H9 (cell line): ENCODE results near the gene SHH. TPM values are rescaled to one million over a fixed set of nuclear protein-coding genes. Genes with fewer than 3 reads are reported as not detected.

Source experiments
- DNase-seq: peaks from one replicate; pipeline ENCODE4 v3.0.0-alpha.2; 2017
- H2AFZ ChIP-seq: one replicate; pipeline ENCODE4 v1.6.1; 2013; ENCODE audit warnings: mild to moderate bottlenecking, low read length, control low read depth, moderate library complexity
- H2AK5ac ChIP-seq: 2 replicates; pipeline ENCODE4 v1.6.1; 2013; ENCODE audit warnings: low read length, control low read depth, mixed read lengths; ENCODE audit not compliant: insufficient read length
- H2BK120ac ChIP-seq: one replicate; pipeline ENCODE4 v1.6.1; 2013; ENCODE audit warnings: low read depth, mild to moderate bottlenecking, low read length, control low read depth, inconsistent platforms; ENCODE audit not compliant: poor library complexity, severe bottlenecking
- H2BK12ac ChIP-seq: 2 replicates; pipeline ENCODE4 v1.6.1; 2013; ENCODE audit warnings: low read length, control low read depth, mixed read lengths, low read depth; ENCODE audit not compliant: insufficient read length
- H2BK15ac ChIP-seq: 2 replicates; pipeline ENCODE4 v1.6.1; 2013; ENCODE audit warnings: low read depth, low read length, control low read depth
- H2BK20ac ChIP-seq: one replicate; pipeline ENCODE4 v1.6.1; 2013; ENCODE audit warnings: low read depth, mild to moderate bottlenecking, low read length, control low read depth, inconsistent platforms; ENCODE audit not compliant: poor library complexity, severe bottlenecking
- H2BK5ac ChIP-seq: 2 replicates; pipeline ENCODE4 v1.6.1; 2013; ENCODE audit warnings: low read length, control low read depth, mixed read lengths; ENCODE audit not compliant: insufficient read length
- H3K14ac ChIP-seq: 2 replicates; pipeline ENCODE4 v1.6.1; 2013; ENCODE audit warnings: low read length, control low read depth; ENCODE audit not compliant: insufficient read depth
- H3K18ac ChIP-seq: 2 replicates; pipeline ENCODE4 v1.6.1; 2013; ENCODE audit warnings: low read depth, mild to moderate bottlenecking, mixed read lengths, low read length, control low read depth; ENCODE audit not compliant: insufficient read length
- H3K23ac ChIP-seq: 2 replicates; pipeline ENCODE4 v1.6.1; 2013; ENCODE audit warnings: low read length, control low read depth, mixed read lengths, low read depth; ENCODE audit not compliant: insufficient read length
- H3K23me2 ChIP-seq: 2 replicates; pipeline ENCODE4 v1.6.1; 2013; ENCODE audit warnings: low read depth, mild to moderate bottlenecking, mixed read lengths, low read length, control low read depth; ENCODE audit not compliant: insufficient read length, poor library complexity, severe bottlenecking
- H3K27ac ChIP-seq: 2 replicates; pipeline ENCODE4 v1.5.1; 2013; ENCODE audit warnings: low read length, control low read depth, mixed read lengths, low read depth; ENCODE audit not compliant: insufficient read length
- H3K27me3 ChIP-seq: 2 replicates; pipeline ENCODE4 v1.6.1; 2013; ENCODE audit warnings: low read length, control low read depth, inconsistent platforms; ENCODE audit not compliant: insufficient read depth
- H3K4ac ChIP-seq: 2 replicates; pipeline ENCODE4 v1.6.1; 2013; ENCODE audit warnings: low read depth, mild to moderate bottlenecking, control low read depth, inconsistent platforms, low read length, moderate library complexity
- H3K4me1 ChIP-seq: 2 replicates; pipeline ENCODE4 v1.6.1; 2013; ENCODE audit warnings: low read length, control low read depth, inconsistent platforms; ENCODE audit not compliant: insufficient read depth
- H3K4me2 ChIP-seq: 2 replicates; pipeline ENCODE4 v1.6.1; 2013; ENCODE audit warnings: low read length, control low read depth, mixed read lengths; ENCODE audit not compliant: insufficient read length, insufficient read depth
- H3K56ac ChIP-seq: 2 replicates; pipeline ENCODE4 v1.6.1; 2013; ENCODE audit warnings: low read depth, mild to moderate bottlenecking, mixed read lengths, low read length, control low read depth; ENCODE audit not compliant: insufficient read length
- H3K79me1 ChIP-seq: 2 replicates; pipeline ENCODE4 v1.6.1; 2013; ENCODE audit warnings: low read depth, mild to moderate bottlenecking, moderate library complexity, low read length, control low read depth, inconsistent platforms; ENCODE audit not compliant: insufficient read depth, poor library complexity, severe bottlenecking
- H3K79me2 ChIP-seq: 2 replicates; pipeline ENCODE4 v1.6.1; 2013; ENCODE audit warnings: low read length, control low read depth, inconsistent platforms; ENCODE audit not compliant: insufficient read depth
- H3K9ac ChIP-seq: 2 replicates; pipeline ENCODE4 v1.6.1; 2013; ENCODE audit warnings: low read length, control low read depth, mixed read lengths; ENCODE audit not compliant: insufficient read length; ENCODE audit errors: extremely low read depth
- H3K9me3 ChIP-seq: one replicate; pipeline ENCODE4 v1.6.1; 2013; ENCODE audit warnings: low read depth, low read length, inconsistent platforms; ENCODE audit not compliant: control insufficient read depth
- H3T11ph ChIP-seq: one replicate; pipeline ENCODE4 v1.6.1; 2013; ENCODE audit warnings: mild to moderate bottlenecking, low read length, control low read depth, inconsistent platforms
- H4K20me1 ChIP-seq: one replicate; pipeline ENCODE4 v1.6.1; 2013; ENCODE audit not compliant: control insufficient read depth, insufficient read length, insufficient read depth
- H4K5ac ChIP-seq: 2 replicates; pipeline ENCODE4 v1.6.1; 2013; ENCODE audit warnings: low read depth, mild to moderate bottlenecking, mixed read lengths, low read length, control low read depth; ENCODE audit not compliant: insufficient read length
- H4K8ac ChIP-seq: replicated peaks from 2 replicates; pipeline ENCODE4 v1.6.1; 2013; ENCODE audit warnings: low read length, control low read depth, mixed read lengths, low read depth; ENCODE audit not compliant: insufficient read length
- H4K91ac ChIP-seq: 2 replicates; pipeline ENCODE4 v1.6.1; 2013; ENCODE audit warnings: low read depth, mild to moderate bottlenecking, moderate library complexity, mixed read lengths, low read length, control low read depth; ENCODE audit not compliant: insufficient read length
- H3K27ac Mint-ChIP-seq, 3 experiments: 2 replicates in 2 of 3; 3 replicates in 1 of 3; pipeline ENCODE4 v1.8.0; 2020 to 2021; ENCODE audit warnings: mixed read lengths in 3 of 3, mild to moderate bottlenecking in 1 of 3, moderate library complexity in 1 of 3
- H3K27me3 Mint-ChIP-seq: 2 replicates; pipeline ENCODE4 v1.8.0; 2021; ENCODE audit warnings: low read depth, mild to moderate bottlenecking, moderate library complexity, mixed read lengths
- H3K36me3 Mint-ChIP-seq, 3 experiments: 2 replicates in 2 of 3; 3 replicates in 1 of 3; pipeline ENCODE4 v1.8.0; 2020 to 2021; ENCODE audit warnings: low read depth in 3 of 3, mixed read lengths in 3 of 3; ENCODE audit not compliant: insufficient read depth in 1 of 3
- H3K4me1 Mint-ChIP-seq, 2 experiments: 2 replicates each; pipeline ENCODE4 v1.8.0; 2020; ENCODE audit warnings: mixed read lengths in 2 of 2
- H3K4me3 Mint-ChIP-seq, 2 experiments: 2 replicates in 1 of 2; 3 replicates in 1 of 2; pipeline ENCODE4 v1.8.0; 2020 to 2021; ENCODE audit warnings: mild to moderate bottlenecking in 2 of 2, mixed read lengths in 2 of 2, moderate library complexity in 1 of 2
- H3K9me3 Mint-ChIP-seq, 2 experiments: 2 replicates in 1 of 2; 3 replicates in 1 of 2; pipeline ENCODE4 v1.8.0; 2020; ENCODE audit warnings: mild to moderate bottlenecking in 2 of 2, mixed read lengths in 2 of 2, moderate library complexity in 1 of 2
- WGBS: extraction: QIAGEN DNeasy Blood & Tissue Kit; methylation state at CpG from one replicate; pipeline ENCODE4 v1.1.7; 2013; ENCODE audit warnings: missing lambda C conversion rate, low lambda C conversion rate, mixed read lengths; ENCODE audit not compliant: insufficient read length; ENCODE audit errors: extremely low coverage; 5-methylcytosine and 5-hydroxymethylcytosine counted together
- total RNA-seq: library from RNA; stranded (reverse); gene quantifications from 2 replicates; pipeline ENCODE4 v1.2.1, GENCODE V29; 2021
- TF ChIP-seq, protein P1 (sequence below): fragments of 200-600 bp; sonication (generic); conservative IDR thresholded peaks from 3 replicates; pipeline ENCODE4 v1.8.0; 2021; ENCODE audit warnings: antibody characterized with exemption, mild to moderate bottlenecking

The SHH gene
- total RNA-seq, 1 experiment from 2014 or later = 0.07 TPM

- no peak overlapping the region for H3K56ac ChIP-seq
- no peak overlapping the region for H3K27ac Mint-ChIP-seq
- H4K91ac ChIP-seq = no peak overlapping the region
- no peak overlapping the region for H3K9ac ChIP-seq
- DNase-seq = no peak
- H2BK120ac ChIP-seq = no peak overlapping the region
- no peaks in the 10 kb centered on the region for H3K4me1 ChIP-seq
- H4K5ac ChIP-seq = no peak overlapping the region
- H3K9me3 ChIP-seq = no peaks in the 10 kb centered on the region
- H3K4ac ChIP-seq = no peak overlapping the region
- no peaks in the 10 kb centered on the region for H3K23me2 ChIP-seq
- H3K36me3 Mint-ChIP-seq = no peaks in the 10 kb centered on the region
- H3K18ac ChIP-seq = no peak overlapping the region
- no peak overlapping the region for H2BK15ac ChIP-seq
- H3K79me1 ChIP-seq = no peaks in the 10 kb centered on the region
- H4K20me1 ChIP-seq = no peaks in the 10 kb centered on the region
- WGBS = no CpG with 5 or more reads among the region's 20 CpGs
- peaks cover 19% of the 10 kb centered on the region for H3K27me3 Mint-ChIP-seq
- H3K4me1 Mint-ChIP-seq = 0 out of 4 replicates have a peak, but pooled peaks cover 0 to 2% of the 10 kb centered on the region in 2 experiments
- no peak overlapping the region for H3K27ac ChIP-seq
- H3T11ph ChIP-seq = no peak overlapping the region
- no peak overlapping the region; the same call in 1 of the 2 replicates for H3K14ac ChIP-seq
- H3K79me2 ChIP-seq = no peaks in the 10 kb centered on the region
- no peak overlapping the region for H4K8ac ChIP-seq
- H3K9me3 Mint-ChIP-seq = no peaks in the 10 kb centered on the region
- no peak overlapping the region for H2BK5ac ChIP-seq
- no peak overlapping the region for H3K4me2 ChIP-seq
- TF ChIP-seq, protein P1, sequence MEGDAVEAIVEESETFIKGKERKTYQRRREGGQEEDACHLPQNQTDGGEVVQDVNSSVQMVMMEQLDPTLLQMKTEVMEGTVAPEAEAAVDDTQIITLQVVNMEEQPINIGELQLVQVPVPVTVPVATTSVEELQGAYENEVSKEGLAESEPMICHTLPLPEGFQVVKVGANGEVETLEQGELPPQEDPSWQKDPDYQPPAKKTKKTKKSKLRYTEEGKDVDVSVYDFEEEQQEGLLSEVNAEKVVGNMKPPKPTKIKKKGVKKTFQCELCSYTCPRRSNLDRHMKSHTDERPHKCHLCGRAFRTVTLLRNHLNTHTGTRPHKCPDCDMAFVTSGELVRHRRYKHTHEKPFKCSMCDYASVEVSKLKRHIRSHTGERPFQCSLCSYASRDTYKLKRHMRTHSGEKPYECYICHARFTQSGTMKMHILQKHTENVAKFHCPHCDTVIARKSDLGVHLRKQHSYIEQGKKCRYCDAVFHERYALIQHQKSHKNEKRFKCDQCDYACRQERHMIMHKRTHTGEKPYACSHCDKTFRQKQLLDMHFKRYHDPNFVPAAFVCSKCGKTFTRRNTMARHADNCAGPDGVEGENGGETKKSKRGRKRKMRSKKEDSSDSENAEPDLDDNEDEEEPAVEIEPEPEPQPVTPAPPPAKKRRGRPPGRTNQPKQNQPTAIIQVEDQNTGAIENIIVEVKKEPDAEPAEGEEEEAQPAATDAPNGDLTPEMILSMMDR = no peak
- no peak overlapping the region for H2BK20ac ChIP-seq
- no peak overlapping the region for H3K23ac ChIP-seq
- no peaks in the 10 kb centered on the region for H3K27me3 ChIP-seq
- no peak overlapping the region for H2BK12ac ChIP-seq
- no peak overlapping the region for H2AFZ ChIP-seq
- H2AK5ac ChIP-seq = no peak overlapping the region
- no peak overlapping the region for H3K4me3 Mint-ChIP-seq
Observed at GRCh38 chr7:155843426-155844018, 31.3 kb upstream of the SHH start.
